Measurements from ENCODE around the gene SDR9C7.
"Not testable (repeated sequence)": the region's sequence is repeated elsewhere in the genome, so short reads cannot be mapped to it uniquely, and the experiment has no call there.

- TF ChIP-seq CTCF, EP300 (IDR thresholded peaks at IDR 0.05): not testable (repeated sequence)
Measured at GRCh38 chr12:56901313-56901712, 32.9 kb downstream of the SDR9C7 start.

Measured in gastroesophageal sphincter (tissue), 3 donors.